Inferior parietal cortex (tissue), 1 donor: ENCODE measurements around the gene ENPP1.

Experiments
- DNase-seq: peaks from one replicate; pipeline ENCODE4 v3.0.0-alpha.2; 2016; ENCODE audit errors: extremely low spot score

ENPP1 gene

DNA sequence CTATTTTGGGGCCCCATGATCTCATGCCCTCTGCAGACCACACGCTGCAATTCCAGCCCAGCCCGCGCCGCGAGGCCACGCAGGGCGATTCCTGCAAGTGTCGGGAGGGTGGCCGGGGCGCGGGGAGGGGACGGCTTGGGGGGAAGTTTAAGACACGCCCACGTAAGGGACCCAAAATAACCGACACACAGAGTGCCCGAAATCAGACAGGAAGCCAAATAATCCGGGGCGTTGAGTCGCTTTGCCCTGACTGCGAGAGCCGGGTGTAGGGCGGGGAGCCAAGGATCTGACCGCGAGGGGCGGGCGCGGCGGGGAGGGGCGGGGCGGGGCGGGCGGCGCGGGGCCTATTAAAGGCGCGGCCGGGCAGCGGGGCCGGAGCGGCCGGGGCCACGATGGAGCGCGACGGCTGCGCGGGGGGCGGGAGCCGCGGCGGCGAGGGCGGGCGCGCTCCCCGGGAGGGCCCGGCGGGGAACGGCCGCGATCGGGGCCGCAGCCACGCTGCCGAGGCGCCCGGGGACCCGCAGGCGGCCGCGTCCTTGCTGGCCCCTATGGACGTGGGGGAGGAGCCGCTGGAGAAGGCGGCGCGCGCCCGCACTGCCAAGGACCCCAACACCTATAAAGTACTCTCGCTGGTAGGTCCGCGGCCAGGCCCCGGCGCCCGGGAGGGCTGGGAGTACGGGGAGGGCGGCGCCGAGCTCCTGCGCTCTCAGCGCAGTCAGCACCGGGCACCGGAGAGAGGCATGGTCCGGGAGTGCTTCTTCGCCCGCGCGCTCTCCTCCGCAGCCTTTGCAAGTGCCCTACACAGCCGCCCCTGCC is at the start of gene ENPP1:
ENPP1 (plus strand) TSS at position 377 of the 816 bp plus-strand sequence; CDS start at position 393, 16 bp downstream.
- peak; percentile 57 for DNase-seq

DNA sequence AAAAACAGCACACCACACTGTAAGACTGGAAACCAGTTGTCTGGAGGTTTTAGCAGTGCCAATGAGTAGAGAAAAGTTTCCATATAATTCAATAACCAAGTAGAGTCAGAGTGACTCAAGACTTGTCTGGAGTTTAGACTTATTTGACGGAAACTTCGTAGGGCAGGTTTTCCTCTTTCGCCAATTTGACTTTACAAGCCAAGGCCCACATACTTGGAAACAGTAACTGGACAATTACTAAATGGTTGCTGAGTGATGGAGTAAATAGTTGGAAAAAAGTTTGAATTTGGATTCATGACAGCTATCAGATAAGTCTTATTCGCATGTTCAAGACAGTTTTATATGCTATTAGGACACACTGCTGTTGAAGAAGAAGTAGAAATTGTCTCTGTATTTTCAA is 48.9 kb upstream of the ENPP1 start:
- DNase-seq = no peak

DNA sequence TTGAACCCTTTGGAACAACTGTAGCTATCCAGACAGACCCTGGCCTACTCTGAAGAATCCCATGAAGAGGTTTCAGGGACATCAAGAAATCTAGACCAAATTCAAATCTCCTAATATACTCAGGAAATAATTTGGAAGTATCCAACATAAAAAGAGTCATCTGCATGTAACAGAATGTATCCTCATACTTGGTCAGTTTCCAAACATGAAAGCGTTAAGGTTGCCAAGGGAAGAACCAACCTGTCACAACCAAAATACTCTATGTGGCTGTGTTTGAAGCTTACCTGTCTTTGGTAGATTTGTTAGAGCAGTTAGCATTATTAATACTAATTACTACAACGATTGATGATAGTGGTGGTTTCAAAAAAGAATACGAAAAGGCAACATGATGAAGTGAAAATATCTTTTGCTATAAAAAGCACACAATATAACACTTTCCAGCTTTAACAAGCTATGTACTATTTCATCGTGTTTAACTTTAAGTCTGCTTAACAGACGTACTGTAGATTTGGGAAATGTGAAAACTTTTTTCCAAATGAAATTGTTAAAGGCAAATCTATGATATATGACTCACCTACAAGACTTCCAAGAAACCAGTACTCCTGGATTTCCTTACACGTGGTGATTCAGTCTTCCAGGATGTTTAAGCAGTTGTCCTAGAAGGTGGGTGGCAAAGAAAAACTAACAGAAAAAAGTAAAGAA is 46.6 kb upstream of the ENPP1 start:
- DNase-seq = peak; percentile 14

DNA sequence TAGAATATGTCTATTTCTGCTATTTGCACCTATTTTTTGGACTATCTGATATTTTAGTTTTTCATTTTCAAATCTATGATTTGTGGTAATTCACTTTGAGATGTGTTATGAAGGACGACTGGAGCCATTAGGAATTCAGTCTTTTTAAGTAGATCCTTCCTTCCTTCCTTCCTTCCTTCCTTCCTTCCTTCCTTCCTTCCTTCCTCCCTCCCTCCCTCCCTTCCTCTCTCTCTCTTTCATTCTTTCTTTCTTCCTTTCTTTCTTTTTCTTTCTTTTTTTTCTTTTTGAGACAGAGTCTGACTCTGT is 46.1 kb upstream of the ENPP1 start:
- no peak for DNase-seq

DNA sequence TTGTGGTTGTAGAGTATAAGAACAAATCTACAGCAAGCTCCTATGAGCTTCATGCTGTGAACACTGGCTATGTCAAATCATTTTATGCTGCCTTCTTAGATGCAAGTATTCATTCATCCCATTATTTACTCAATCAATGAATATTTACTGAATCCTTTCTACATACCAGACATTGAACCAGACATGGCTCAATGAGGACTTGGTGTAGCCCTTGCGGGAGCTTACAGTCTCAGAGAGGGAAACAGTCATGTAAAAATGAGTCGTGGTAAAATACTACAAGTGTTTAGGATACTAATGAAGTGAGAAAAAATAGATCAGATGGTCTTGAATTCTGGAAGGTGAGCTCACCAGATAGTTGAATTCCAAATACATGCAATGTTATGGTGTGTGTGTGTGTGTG is 44.8 kb upstream of the ENPP1 start:
- DNase-seq = no peak

DNA sequence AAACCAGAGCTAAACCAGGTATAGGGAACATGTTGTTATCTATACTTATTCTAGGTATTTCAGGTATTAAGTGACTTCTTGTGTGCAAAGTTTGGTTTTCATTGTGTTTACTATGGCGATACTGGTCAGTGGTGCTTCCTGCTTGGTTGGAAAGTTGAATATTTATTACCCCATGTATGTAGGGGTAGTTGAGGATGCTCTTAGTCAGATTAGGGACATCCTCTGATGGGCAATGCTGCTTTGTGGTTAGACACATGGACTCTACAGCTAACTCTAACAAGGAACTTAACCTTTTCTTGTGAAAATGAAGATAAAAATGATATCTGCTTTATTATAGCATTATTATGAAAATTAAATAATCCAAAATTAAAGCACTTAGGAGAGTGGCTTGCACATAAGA is 44.1 kb upstream of the ENPP1 start:
- DNase-seq = no peak

DNA sequence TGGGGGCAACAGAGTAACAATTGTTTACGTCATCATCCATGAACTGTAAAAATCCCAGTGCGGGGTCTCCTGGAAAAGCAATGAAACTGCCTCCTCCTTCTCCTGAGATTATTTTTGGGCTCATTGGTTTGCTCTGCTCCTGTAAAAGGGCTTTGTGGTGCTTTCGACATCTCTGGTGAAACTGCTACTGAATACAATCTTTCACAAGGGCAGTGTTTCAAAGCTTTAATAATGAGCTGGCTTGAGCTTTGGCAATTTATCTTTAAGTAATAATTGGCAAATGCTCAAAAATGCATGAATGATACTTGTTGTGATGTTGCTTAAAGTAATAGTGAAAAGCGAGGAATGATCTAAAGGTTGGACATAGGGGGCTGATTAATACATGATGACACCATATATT is 43.5 kb upstream of the ENPP1 start:
- DNase-seq = no peak

DNA sequence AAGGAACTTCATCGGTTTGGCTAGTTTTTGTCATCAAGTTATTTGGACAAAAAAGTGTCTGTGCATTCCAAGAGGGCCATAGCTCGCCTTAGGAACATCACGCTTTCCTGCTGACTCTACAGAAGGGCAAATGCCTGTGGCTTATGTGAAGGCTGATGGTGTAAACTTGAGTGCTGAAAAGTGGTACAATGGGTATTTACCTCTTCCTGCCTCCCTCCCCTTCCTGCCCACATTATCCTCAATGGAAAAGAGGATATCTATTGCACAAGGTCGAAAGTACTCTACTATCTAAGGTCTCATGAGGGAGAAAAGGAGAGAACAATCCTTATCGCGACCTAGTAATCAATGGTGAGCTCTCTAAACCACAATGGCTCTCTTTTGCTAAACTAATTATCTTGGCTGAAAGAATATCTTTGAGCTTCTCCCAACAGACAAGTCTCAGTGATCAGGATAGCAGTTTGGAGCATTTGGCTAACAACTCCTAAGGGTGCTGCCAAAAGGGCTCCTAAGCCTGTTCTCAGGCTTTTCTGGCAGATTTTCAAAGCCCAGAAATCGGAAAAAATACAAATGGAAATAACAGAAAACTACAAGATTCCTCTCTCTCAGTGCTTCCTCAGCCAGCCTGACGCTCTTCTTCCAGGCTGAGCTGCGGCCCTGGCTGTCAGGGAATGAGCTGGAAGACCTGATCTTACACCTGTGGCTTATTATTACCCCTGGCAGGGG is 42.6 kb upstream of the ENPP1 start:
- no peak for DNase-seq

DNA sequence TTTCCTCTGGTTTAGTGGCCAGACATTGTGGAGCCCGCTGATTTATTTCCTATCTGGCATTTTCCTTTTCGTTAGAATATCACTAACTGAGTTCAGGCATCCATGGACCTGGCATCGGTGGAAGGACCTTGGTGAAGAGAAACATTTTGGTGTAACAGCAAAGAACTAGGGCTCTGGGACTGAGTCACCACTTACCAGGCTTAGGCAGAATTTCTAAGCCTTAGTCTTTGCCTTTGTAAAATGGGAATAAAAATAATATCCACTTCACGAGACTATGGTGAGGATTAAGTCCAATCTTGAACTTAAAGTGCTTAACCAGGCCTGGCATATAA is 42.0 kb upstream of the ENPP1 start:
- DNase-seq = no peak

DNA sequence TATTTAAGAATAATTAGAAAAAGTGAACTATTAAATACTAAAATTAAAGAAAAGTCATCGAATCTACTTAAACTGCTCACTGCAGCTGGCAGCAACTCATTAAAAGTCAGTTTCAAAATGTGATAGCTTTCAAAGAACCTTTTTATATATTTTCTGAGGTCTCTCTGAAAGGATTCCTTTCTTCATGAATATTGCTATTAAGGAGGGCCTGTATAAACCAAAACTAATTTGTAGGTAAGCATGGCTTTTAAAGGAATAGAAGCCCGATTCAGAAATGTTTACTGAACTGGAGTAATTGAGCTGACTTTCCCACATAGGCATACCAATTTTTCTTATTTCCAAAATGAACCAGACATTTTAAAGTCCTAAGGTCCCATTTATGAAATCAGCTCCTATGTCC is 41.2 kb upstream of the ENPP1 start:
- no peak for DNase-seq

DNA sequence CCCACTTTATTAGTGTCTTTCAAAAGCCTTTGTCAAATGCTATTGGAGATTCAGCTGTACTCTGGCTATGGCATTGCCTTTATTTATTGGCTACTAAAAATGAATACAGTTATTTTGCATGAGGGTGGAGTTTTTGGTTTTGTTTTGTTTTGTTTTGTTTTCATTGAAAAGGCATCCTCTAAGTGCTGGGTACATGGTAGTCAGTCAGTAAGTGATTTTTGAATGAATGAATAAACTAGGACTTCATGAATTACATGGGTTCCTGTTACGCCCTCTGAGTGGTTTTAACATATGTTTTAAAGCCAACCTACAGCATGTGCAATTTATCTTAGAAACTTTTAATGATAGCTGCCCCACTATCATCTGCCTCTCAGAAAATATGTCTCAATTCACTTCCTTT is 38.9 kb upstream of the ENPP1 start:
- DNase-seq = no peak

DNA sequence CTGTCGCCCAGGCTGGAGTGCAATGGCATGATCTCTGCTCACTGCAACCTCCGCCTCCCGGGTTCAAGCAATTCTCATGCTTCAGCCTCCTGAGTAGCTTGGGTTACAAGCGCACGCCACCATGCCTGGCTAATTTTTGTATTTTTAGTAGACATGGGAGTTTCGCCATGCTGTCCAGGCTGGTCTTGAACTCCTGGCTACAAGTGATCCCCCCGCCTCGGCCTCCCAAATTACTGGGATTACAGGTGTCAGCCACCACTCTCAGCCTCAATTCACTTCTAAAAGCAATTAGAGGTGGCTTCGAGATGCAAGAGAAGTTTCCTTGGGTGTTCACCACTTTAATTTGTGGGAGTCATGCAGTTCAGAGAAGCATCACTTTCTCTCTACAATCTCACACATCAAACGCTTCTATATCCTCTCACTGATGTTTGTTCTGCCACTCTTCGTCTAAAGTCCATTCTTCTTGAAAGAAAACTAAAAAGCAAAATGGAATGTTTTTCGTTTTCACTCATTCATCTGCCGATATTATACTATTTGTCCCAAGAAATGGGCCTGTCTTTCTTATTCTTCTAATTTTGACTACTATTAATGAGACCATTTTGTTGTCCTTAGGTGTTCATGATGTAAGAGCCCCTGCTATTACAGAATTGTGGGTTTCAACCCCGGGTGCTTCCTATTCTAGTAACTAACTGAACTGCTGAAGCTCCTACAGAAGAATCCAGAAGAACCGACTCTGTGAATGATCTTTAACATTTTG is 38.3 kb upstream of the ENPP1 start:
- no peak for DNase-seq

DNA sequence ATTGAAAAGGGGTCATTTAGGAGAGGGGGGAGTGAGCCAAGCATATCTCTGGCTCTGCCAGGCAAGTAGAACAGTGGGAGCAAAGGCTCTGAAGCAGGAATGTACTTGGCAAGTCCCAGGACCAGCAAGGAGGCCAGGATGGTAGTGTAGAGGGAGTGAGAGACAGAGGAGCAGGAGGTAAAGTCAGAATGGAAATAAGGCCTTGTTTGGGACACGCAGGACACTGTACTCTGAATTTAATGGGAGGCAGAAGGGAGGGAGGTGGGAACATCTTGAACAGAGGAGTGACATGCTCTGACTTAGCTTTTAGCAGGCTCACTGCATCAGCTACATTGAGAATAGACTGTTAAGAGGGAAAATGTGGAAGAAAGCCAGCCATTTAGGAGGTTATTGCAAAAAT is 37.0 kb upstream of the ENPP1 start:
- DNase-seq = no peak

DNA sequence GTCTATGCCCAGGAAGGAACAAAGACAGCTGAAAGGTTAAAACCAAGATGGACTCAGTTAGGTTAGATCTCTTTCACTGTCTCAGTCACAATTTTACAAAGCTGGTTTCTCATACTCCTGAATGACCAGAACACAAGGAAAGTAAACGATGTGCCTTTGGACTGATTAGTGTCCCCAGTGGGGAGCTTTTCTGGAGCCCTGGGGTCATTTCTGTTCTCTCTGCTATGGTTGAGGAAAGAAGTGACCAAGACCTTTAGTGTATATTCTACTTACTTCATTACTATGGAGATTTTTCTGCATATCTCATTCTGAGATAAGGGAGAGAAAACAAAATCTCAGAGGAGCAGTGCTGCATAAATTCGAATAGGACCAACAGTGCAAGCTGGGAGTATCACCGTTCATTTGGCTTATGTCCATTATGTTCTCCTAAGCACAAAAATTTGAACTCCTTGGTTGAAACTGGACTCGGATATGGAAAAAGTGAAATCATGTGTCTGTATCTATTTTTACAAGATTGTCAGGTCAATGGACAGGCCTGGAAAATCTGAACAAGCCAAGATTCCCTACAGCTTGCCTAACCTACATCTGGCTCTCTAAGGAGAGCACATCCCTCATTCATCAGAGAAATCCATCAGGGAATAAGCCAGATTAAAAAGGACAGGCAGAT is 34.4 kb upstream of the ENPP1 start:
- no peak for DNase-seq

DNA sequence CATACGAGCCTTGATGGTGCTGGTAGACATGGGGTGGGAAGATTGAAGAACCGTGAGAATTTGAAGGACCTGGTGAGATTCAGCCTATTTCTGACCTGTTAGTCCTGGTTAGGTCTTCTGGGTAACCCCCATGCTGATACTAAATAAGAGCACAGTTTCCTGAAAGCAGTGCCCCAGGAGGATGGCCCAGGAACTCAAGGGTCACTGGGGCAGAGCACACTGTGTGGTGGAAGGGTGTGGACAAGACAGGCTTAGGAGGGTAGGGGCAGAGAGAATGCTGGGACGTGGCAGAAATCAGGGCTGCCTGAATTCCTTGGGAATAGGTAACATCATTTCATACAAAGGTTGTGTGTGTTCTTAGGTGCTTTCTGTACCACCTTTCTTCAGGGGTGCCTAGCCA is 31.9 kb upstream of the ENPP1 start:
- no peak for DNase-seq

DNA sequence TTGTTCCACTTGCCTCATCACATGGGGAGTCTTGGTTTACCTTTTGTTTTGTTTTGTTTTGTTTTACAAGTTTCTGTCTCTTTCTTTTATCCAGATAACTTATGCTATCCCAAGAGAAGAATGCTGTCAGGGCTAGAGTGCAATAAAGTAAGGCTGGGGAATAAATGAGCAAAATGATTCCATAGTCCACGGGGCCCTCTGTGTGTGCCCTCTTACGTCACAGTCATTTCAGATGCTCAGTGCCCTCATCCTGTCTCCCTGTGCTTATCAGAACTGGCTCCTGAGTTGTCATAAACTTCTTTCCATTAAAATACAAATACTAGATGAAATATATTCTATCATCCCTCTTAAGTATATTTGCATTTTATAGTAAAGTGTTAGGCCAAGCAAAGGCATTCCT is 30.8 kb upstream of the ENPP1 start:
- DNase-seq = no peak

DNA sequence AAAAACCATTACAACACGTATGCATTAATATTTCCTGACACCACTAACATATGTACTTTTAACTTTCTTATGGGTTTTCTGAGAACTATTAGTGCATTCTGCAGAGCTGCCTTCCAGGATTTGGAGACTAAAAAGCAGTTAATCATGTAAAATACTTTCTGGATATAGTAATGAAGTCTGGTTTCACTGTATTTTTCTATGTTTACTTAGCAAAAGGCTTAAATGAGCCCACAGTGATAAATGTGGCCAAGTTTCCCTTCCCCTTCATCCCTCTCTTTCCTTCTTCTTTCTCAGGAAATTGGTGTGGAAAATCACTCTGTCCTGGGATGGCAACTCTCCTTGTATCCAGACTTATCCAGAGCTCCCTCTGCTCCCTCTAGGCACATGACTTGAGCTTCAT is 29.7 kb upstream of the ENPP1 start:
- no peak for DNase-seq

DNA sequence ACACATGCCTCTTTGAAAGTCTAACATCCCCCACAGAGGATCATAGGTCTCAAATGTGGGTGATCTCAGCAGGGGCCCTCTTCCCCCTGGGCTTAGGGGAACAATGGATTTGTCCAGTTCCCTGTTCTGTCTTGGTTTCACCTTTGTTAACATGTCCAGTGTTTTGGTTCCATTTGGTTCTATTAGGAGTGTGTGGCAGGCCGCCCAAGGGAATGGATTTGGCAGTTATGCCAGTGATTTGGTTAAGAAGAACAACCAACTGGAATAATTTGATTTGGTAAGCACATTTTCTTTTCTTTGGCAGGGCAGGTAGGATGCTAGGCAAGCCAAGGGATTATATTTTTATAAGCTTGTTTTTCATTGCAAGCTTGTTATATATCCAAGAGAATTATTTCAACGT is 28.5 kb upstream of the ENPP1 start:
- no peak for DNase-seq

DNA sequence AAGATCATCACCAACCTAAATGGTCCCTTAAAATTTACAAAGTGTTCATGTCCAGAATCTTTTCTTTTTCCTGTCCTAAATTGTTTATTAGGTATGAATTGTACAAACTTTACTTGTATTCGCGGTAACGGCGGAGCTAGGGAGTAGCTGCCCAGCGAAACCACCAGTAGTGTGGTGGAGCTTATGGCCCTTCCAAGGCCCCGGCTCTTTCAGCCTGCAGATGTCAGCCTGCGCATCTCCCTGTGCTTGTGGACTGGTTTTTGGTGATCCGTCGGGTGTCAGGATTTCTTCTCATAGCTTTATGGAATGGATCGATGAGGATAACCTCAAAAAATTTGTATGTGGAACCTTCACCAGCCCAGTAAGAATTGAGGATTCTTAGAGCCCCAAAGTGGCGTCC is 27.2 kb upstream of the ENPP1 start:
- DNase-seq = no peak

DNA sequence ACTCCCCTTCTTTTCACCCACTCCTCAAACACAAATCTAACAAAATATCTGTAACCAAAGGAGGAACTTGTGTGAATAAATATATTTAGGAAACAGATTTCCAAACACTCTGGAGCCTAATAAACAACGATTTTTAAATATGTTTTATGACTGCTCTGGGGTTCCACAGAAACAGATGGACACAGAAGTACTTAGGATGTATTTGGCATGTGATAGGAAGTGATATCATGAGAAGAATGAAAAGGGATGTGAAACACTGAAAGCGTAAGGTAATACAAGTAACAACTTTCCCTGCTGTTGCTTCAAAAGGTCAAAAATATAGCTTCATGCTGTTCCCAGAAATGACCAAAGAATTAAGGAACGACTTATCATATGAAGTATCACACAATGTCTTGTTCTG is 26.1 kb upstream of the ENPP1 start:
- no peak for DNase-seq

DNA sequence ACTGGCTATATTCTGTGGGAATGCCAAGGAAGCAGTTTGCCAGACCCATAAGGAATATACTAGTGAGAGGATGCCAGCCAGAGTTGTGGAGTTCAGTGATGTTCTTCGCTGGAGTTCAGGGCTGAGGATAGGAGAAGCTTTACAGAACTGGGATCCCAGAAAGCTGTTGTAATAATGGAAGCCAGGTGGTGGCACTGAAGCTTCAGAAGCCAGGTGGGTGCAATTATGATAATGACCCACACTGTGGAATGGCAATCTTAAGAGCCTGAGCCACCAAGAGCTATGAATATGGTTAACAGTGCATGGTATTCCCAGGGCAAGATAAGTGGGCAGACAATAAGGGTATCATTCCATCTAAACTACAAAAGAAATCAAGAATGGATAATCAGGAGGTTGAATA is 25.1 kb upstream of the ENPP1 start:
- no peak for DNase-seq

DNA sequence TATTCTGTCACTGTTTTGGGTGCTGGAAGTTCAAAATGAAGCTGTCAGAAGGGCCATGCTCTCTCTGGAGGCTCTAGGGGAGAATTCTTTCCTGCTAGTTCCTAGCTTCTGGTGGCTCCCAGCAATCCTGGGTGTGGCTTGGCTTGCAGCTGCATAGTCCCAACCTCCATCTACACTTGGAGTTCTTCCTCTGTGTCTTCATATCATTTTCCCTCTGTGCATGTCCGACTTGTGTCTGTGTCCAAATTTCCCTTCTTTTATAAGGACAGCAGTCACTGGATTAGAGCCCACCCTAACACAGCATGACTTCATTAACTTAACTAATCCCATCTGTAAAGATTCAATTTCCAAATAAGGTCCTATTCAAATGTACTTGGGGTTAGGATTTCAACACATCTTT is 23.3 kb upstream of the ENPP1 start:
- no peak for DNase-seq
